ENCODE results near the gene CLPSL2.
"Not testable (repeated sequence)": the region's sequence is repeated elsewhere in the genome, so short reads cannot be mapped to it uniquely, and the experiment has no call there.

Gene CLPSL2

DNA sequence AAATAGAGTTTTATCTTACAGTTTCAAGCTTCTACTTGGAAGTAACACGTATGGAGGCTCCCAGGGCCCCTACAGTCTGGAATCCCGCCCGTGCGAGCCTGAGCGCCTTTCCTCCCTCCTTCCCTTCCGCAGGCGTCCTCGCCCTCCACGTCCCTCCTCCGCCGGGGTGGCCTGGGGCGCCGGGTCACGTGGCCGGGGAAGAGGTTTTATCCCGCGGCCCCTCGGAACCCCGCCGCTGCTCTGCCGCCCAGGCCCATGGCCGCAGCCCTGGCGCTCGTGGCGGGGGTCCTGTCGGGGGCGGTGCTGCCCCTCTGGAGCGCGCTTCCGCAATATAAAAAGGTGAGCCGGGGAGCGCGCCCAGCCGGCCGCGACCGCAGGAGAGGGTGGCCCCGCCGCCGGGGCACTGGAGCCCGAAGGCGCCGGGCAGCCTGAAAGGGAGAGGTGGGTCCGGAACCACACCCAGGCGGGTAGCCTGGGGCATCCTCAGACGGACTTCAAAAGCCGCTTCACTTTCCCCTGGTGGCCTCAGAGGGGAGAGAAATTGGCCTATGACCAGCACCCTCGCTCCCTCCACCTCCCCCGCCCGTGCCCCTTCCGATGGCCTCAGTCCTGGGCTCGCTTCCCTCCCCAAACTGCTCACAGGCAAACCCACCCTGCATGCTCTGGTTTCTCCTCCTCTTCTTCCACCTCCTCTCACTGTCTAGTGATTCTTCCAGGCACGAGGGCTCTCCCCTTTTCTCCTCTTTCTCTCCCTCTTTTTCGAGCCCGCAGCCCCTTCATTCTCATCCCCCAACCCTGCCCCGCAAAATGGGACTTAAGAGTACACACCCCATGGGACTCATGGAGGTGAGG is at the start of gene CLPSL2:
Gene CLPSL2, plus strand, starts transcription at position 235 of the 852 bp plus-strand sequence. Its CDS starts 21 bp downstream, at position 256.
- DNase-seq: peak; percentile 20

GRCh38 chr6:35727231-35727934 is 49.0 kb upstream of the CLPSL2 start:
- DNase-seq: peak; percentile 87

DNA sequence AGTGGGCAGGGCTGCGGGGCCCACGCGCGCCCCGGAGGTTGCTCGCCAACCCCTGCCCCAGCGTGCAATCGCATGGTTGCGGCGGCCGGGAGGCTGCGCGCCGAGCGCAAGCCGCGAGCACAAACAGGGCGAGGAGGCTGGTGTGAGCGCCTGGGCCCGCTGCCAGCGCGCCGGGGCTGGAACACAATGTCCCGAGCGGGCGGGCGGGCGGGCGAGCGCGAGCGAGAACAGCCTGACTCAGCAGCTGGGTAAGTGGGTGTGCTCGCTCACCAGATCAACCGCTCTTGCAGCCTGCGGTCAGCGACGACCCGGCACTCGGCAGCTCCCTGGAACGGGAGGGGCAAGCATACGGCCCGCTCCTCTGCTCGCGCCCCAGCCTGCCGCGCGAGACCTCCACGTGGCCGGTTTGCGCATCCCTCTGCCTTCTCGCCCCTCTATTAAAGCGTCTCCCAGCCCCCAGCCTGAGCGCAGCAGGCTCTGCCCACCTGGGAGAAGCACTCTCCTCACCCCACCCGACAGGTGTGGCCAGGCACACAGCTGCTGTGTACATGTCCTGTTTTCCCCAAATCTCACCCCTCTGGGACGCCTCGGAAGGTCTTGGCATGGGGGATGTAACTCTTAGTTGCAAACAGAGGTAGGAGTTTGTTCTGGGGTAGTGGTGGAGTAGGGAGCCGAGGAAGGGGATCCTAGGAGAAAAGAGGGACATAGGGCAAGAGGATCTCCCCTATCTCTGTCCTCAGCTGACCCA is 48.3 kb upstream of the CLPSL2 start:
- peak; percentile 98 for DNase-seq

DNA sequence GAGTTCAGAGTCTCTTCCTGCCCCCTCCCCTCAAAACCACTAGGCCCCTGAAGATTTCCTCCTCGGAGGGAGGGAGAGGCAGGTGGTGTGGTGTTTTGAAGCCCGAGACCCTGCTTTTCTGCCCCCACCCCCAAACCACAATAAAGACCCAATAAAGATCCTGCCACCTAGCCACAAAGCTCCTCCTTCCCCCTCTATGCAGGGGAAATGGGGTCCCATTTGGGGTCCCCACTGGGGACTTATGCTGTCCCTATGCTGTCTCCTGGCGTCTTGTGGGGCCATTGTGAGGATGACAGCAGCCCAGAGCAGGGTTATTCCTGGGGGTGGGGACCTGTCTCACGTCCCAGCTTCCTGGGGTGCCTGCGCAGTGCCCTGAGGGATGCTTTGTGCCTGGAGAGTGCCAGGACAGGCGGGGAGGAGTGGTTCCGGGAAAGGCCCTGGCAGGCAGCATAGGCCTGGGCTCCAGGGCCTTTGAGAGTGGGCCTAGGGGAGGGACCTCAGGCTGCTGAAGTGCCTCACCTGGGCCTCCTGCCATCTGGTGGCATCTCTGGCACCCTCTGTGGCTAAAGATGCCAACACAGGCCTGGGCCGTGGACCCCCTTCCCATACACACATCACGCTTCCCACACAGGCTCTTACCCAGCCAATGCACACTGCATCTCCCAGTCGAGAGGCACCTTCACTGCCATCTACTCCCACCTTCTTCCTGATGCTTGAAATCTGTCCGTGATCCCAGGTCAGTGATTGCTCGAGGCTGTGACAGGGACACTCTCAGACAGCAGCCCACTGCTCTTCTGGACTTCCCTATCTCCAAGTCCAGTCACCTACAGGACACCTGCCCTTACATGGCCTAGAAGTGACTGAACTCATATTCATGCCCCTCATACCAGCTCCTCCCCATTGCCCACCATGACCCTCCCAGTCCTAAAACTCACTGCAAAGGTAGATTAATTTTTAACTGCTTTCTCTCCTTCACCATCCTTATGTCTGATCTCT is 47.4 kb upstream of the CLPSL2 start:
- DNase-seq: peak; percentile 74

GRCh38 chr6:35729722-35730121 is 46.7 kb upstream of the CLPSL2 start:
- peak; percentile 55 for DNase-seq

DNA sequence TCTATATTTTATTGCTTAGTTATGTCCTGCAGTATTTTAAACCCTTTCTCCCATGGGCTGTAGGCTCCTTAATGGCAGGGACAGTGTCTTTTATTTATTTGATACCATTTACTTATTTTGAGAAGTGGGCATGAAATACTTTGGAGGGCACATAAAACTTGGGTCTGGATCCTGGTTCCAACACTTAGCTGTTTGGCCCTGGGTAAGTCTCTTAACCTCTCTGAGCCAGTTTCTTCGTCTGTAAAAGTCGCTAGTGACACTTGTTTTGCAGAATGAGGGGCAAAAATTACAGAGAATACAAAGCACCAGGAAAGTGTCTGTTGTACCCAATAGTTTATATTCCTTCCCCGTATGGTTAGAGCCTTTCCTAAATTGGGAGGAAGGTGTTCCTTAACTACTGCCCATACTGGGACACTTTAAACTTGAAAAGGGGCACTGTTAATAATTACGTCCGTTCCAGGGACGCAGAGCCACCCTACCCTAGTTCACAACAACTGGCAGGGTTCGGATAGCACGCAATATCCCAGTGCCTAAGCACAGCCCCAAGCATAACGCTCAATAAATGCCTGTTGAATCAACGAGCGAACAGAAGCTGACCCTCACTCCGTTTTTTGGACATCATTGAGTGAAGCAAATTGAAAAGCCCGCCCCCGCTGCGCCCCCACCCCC is 45.5 kb upstream of the CLPSL2 start:
- peak; percentile 49 for DNase-seq

DNA sequence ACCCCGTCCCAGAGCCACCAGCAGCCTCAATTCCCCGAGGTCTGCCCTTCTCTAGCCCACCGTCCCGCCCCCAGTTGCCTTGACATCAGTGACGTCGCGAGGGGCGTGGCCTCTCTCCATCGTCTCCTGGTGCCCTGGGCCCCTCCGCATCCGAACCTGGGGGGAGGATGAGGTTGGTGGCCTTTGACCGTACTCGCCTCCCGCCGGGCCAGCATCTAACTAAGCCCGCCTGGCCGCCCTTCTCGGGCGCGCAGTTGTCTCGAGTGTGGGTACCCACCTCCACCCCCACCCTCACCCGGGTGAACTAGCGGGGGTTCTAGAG is 45.0 kb upstream of the CLPSL2 start:
- DNase-seq: peak; percentile 97

GRCh38 chr6:35731736-35732532 is 44.5 kb upstream of the CLPSL2 start:
- DNase-seq: peak; percentile 97

DNA sequence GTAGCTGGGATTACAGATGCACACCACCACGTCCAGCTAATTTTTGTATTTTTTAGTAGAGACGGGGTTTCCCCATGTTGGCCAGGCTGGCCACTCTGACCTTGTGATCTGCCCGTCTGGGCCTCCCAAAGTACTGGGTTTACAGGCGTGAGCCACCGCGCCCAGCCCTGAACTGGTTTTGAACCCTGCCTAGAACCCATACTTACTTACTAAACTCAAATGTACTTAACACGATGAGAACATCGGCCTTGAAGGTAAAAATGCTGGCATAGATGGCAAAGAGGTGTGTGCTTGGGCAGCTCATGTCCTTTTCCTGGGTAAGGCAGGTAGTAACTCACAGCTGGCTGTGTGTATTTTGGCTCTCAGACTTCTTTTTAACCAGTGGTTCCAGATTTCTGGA is 42.8 kb upstream of the CLPSL2 start:
- no peak for DNase-seq

DNA sequence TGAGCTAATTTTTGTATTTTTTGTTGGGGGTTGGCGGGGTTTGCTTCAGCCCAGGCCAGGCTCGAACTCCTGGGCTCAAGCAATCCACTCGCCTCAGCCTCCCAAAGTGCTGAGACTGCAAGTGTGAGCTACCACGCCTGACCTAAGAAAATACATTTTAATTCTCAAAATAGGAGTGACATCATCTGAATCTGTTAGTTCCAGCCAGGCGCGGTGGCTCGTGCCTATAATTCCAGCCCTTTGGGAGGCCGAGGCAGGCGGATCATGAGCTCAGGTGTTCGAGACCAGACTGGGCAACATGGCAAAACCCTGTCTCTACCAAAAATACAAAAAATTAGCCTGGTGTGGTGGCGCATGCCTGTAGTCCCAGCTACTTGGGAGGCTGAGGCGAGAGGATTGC is 42.1 kb upstream of the CLPSL2 start:
- DNase-seq: not testable (repeated sequence)

DNA sequence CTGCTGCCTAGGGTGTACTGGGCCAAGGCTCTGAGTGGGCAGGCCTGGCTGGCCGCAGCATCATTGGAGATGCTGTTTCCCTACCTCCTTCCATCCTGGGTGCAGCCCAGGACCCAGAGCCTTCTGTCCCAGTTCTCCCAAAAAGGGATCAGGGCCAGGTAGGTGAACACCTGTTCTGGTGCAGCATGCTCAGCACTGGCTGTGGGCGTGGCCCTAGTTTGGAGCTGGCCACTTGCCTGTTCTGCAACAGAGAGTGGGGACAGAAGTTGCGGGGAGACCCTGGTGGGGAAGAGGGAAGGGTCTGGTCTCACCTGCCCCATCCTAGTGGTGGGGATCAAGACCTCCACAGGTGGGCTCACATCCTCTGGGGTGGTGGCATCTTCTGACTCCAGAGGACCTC is 40.9 kb upstream of the CLPSL2 start:
- DNase-seq: no peak

- DNase-seq: peak; percentile 88
These were observed 40.0 kb upstream of the CLPSL2 start for GRCh38 chr6:35736253-35736894.

GRCh38 chr6:35736982-35737412 is 39.4 kb upstream of the CLPSL2 start, which contains the start of gene ARMC12:
TSS of gene ARMC12 (plus strand) at chr6:35737032. CDS start at chr6:35737109, 77 bp downstream.
- no peak for DNase-seq

DNA sequence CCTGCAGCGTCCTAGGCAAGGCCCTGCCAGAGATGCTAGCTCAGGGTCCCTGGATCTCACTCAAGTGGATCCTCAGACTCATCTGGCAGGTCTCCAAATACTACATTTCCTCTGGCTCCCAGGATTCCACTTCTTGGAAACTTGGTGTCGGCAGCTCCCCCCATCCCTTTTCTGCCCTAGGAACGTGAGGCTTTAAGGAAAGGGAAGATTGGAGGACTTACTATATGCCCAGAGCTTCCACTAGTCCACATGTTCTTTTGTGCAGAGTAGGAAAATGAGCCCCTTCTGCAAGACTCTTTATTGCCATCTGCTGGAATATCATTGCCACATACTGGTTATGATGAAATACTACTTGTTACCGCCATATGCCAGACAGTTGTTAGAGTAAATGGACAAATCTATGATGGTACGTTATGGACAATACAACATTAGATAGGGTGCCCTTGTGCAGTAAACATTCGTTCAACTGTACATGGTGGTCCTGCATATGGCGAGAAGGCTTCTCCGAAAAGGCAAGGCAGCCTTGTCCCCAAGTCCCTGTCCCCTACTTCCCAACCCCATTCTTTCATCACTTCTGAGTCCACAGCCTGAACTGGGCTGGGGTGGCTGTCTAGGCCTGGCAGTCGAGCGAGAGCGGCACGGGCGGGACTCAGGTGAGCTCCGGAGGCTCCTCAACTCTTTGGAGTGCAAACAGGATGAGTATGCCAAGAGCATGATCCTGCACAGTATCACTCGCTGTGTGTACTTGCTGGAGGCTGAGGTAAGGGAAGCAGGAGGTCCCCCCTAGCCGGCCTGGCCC is 38.8 kb upstream of the CLPSL2 start:
- peak; percentile 94 for DNase-seq

DNA sequence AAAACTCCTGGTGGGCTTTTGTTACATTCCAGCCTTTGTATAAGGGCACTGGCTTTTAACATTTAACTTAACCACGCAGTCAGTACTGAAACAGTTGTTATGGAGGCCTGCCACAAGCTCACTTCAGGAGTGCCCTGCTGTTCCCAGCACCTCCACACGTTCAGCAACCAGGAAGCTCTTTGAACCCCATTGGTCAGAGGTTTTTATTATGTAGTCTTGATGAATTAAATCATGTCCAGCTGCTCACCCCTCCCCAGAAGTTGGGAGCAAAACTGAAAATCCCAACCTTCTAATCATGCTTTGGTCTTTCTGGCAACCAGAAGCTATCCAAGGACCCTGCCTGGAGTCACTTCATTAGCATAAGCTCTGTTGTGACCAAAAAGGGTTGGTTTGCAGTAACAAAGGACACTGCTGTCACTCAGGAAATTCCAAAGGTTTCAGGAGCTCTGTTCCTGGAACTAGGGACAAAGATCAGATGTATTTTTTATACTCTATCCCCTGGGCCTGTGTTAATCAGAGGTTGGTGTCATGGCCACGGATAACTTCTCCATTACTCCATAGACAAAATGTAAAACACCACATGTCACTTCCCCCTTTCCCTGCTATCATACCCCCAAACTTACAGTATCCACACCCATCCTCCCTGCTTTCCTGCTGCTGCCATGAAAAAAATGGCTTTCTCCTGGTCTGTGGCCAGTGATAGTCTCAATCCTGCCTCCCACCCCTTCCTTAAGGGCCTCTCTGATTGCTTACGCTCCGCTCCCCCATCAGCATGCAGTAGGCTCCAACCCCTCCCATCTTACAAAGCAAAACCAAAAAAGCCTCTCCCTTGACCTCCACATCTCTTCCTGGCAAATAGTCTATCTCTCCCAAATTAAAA is 36.5 kb upstream of the CLPSL2 start:
- no peak for DNase-seq

DNA sequence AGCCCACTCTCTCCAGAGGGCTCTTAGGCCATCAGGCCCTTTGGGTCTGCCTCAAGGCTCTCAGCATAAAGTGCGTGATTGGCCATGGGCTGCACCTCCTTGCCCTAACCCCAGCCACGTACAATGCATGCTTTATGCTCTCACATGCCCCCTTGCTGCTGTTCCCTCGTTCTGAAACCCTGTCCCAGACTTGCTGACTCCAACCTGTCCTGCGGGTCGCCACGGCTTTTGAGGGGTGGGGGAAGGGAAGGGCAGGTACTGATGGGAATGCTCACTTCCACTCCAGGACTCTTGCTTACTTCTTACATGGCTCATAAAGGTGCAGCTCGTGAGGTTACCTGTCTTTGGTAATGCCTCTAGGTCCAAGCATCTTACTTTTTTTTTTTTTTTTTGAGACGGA is 33.6 kb upstream of the CLPSL2 start:
- DNase-seq: no peak

GRCh38 chr6:35745509-35745908 is 30.9 kb upstream of the CLPSL2 start:
- DNase-seq: no peak

DNA sequence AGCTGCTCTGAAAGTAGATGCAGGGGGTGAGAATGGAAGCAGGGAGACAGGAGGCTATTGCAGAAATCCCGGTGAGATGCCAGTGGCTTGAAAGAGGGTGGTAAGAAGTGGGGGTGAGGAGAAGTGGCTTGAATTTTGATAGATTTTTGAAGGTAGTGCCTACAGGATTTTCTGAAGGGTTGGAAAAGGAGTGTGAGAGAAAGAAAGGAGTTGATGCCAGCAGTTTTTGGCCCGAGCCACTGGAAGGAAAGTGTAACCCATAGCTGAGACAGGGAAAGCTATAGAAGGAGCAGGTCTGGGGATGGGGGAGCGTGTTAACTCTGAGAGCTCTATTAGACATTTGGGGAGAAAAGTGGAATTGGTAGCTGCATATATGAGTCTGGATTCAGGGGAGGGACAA is 29.9 kb upstream of the CLPSL2 start:
- no peak for DNase-seq

All from hematopoietic multipotent progenitor cell treated with erythropoietin and hydrocortisone succinate and interleukin-3 and kit ligand, for 6 days (in vitro differentiated cells).